ENCODE measurements around the gene MRPS34.

MRPS34 gene

GRCh38 chr16:1775006-1775845, 2.3 kb upstream of the MRPS34 start (continued):
- no peak for TF ChIP-seq ZNF704 (tag by site-specific recombination; IDR thresholded peaks at IDR 0.05)

GRCh38 chr16:1774448-1774780, 1.5 kb upstream of the MRPS34 start:
- no peaks in the 10 kb centered on the region for H3K9me3 ChIP-seq (ENCODE audit: control insufficient read depth, insufficient read depth, low read depth, low read length)
- peak overlapping the region; percentile 94; the same call in 1 of the 2 replicates for H3K27ac ChIP-seq (ENCODE audit: extremely low read depth, low read depth, low read length)
- peaks cover 9% of the 10 kb centered on the region for H3K4me1 ChIP-seq (ENCODE audit: control insufficient read depth, insufficient read depth, low read length)
- no peak for TF ChIP-seq BCL6B (tag by site-specific recombination; IDR thresholded peaks at IDR 0.05)
- TF ChIP-seq ZNF518A (tag by site-specific recombination; conservative IDR thresholded peaks at IDR 0.05; ENCODE audit: low read depth), result no peak
- no peak for TF ChIP-seq ZNF623 (tag by site-specific recombination; IDR thresholded peaks at IDR 0.05)
- no peak overlapping the region; the same call in 1 of the 2 replicates for H3K4me3 ChIP-seq (ENCODE audit: low read depth, low read length)
- peaks cover 0 to 72% of the 10 kb centered on the region in 2 experiments; a peak in 1 of 3 replicates for H3K36me3 ChIP-seq (ENCODE audit: control insufficient read depth in 2 of 2, insufficient read depth in 1 of 2, low read length in 2 of 2)
- POLR2A ChIA-PET, result interaction anchor here (1.8 to 2.4 kb wide), 2 partner anchors 9 to 190 kb away, joined by 10 to 22 read pairs; partner anchors contain the start of genes NUBP2, RPS2 and SPSB3
- CTCF ChIA-PET, result interaction anchor here (0.7 to 1.9 kb wide), 2 partner anchors 8 to 11 kb away, joined by 3 to 14 read pairs; partner anchors contain the start of genes NUBP2 and SPSB3

- peak overlapping the region; percentile 95 for H3K4me3 ChIP-seq (ENCODE audit: low read depth, low read length)
- CTCF ChIA-PET, result interaction anchor here (0.7 to 1.9 kb wide), 2 partner anchors 9 to 11 kb away, joined by 3 to 14 read pairs; partner anchors contain the start of genes NUBP2 and SPSB3
- no peak for TF ChIP-seq ZNF19 (tag by site-specific recombination; IDR thresholded peaks at IDR 0.05; ENCODE audit: low read depth)
- peak; percentile 92 for TF ChIP-seq KLF1 (tag by site-specific recombination; IDR thresholded peaks at IDR 0.05)
- TF ChIP-seq ZNF335 (tag by site-specific recombination; conservative IDR thresholded peaks at IDR 0.05), result peak; percentile 43; the same call in 1 of the 2 replicates
- TF ChIP-seq ZNF600 (tag by site-specific recombination; IDR thresholded peaks at IDR 0.05), result peak; percentile 89
- TF ChIP-seq ZBTB17 (tag by site-specific recombination; IDR thresholded peaks at IDR 0.05), result peak; percentile 67
- TF ChIP-seq ZNF24 (tag by site-specific recombination; IDR thresholded peaks at IDR 0.05), result 0 out of 2 replicates have a peak, but pooled peaks have one; percentile 3
- TF ChIP-seq ZNF639 (tag by site-specific recombination; IDR thresholded peaks at IDR 0.05), result no peak
- TF ChIP-seq REST (tag by site-specific recombination; IDR thresholded peaks at IDR 0.05), result 0 out of 2 replicates have a peak, but pooled peaks have one; percentile 25
- peaks cover 0 to 72% of the 10 kb centered on the region in 2 experiments; a peak in 1 of 3 replicates for H3K36me3 ChIP-seq (ENCODE audit: control insufficient read depth in 2 of 2, insufficient read depth in 1 of 2, low read length in 2 of 2)
- no peaks in the 10 kb centered on the region for H3K9me3 ChIP-seq (ENCODE audit: control insufficient read depth, insufficient read depth, low read depth, low read length)
- POLR2A ChIA-PET, result interaction anchor here (1.2 to 2.4 kb wide), 3 partner anchors 9 to 191 kb away, joined by 3 to 22 read pairs (median 10); partner anchors contain the start of genes NUBP2, RPS2 and SPSB3
- peak overlapping the region; percentile 94 for H3K27ac ChIP-seq (ENCODE audit: extremely low read depth, low read depth, low read length)
- H3K4me1 ChIP-seq (ENCODE audit: control insufficient read depth, insufficient read depth, low read length), result peaks cover 9% of the 10 kb centered on the region
These were observed 941 bp upstream of the MRPS34 start for GRCh38 chr16:1773703-1774447.
